Inferior parietal cortex (tissue), 1 donor: ENCODE data around the gene ALDH16A1.

Experiments used
- DNase-seq: peaks from one replicate; pipeline ENCODE4 v3.0.0-alpha.2; 2016; ENCODE audit errors: extremely low spot score

ALDH16A1 gene

DNA sequence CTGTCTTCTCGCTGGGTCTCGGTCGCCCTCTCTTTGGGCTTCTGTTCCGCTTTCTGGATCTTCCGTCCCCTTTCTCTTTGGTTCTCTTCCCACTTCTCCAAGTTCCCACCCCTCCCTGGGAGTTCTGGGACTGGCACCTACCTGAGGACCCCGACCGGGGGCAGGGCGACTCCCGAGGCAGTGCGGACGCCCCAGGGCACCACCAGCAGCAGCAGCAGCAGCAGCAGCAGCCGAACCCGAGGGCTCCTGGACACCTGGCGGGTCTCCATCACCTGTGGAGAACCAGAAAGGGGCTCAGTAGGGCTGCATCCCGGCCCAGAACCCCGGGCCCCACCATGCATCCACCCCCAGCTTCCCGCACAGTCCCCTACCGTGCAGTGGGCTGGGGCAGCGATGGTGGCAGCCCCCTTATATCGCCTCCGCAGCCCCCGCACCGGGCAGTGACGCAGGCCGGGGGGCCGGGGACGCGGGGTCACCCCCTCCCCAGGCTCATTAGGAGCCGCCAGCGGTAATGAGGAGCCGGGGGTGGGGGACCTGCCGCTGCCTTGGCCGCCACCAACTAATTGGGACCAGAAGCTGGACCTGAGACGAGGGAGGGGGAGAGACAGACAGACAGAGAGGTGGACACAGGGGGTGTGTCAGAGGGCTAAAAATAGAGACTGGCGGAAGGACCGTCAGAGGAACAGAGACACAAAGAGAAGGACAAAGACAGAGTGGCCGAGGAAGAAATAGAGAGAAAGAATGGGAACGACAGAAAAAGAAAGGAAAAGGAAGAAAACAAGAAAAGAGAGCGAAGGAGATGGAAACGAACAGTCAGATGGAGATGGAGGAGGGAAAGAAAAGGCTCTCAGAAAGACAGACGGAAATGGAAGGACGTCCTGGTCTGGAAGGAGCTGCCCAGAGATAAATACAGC, 29.7 kb upstream of the ALDH16A1 start, which contains the start of gene PTH2:
Gene PTH2 (minus strand): TSS at position 371 of the 914 bp plus-strand sequence. CDS start 102 bp downstream, at position 269.
- no peak for DNase-seq

- DNase-seq = no peak
These were observed 29.1 kb upstream of the ALDH16A1 start for GRCh38 chr19:49423985-49424303.

DNA sequence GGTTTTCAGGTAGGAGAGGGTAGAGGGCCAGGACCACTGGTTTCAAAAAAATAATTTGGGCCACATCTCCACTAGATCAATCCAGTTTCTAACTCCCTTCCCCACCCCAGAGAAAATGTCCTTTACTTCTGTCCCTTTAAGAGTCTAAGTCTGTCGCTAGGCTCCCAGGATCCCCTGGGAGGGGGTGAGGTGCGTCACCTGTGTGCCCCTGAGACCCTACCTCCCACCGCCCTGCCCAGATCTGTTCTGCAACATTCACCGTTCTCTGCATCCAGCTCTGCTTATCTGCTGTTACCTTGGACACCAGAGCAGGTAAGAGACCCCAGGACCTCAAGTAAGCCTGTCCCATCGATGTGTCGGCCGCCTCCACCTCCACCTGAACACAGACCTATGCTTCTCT, 27.8 kb upstream of the ALDH16A1 start, which contains the start of gene GFY:
Gene GFY (plus strand): TSS at position 211 of the 400 bp plus-strand sequence. CDS start 1,043 bp downstream, outside the sequence.
- DNase-seq = no peak

DNA sequence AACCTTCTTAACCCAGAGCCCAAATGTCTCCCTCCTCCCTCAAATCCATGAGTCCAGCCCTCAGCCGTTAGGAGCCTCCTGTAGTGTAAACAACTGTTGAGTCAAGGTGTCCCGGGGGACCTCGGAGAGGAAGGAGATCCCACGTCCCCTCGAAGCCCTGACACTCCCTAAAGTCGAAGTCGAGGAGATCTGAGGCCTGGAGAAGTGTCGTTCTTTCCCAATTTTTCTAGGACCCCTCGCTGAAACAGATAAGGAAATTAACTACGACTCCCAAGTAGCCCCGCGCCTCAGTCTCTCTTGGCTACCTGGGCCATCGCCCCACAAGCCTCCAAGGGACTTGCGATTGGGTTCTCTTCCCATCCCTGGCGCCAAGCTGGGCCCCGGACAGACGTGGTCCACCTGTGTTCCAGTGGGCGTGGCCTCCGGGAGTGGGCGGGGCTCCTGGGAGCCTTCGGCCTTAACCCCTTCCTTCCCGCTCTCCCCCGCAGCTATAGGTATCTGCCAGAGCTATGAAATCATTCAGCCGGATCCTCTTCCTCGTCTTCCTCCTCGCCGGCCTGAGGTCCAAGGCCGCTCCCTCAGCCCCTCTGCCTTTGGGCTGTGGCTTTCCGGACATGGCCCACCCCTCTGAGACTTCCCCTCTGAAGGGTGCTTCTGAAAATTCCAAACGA, 27.0 kb upstream of the ALDH16A1 start:
- no peak for DNase-seq

- DNase-seq = no peak
These were observed 25.7 kb upstream of the ALDH16A1 start for GRCh38 chr19:49427339-49427738.

GRCh38 chr19:49427855-49428546, 25.0 kb upstream of the ALDH16A1 start:
- DNase-seq = no peak

DNA sequence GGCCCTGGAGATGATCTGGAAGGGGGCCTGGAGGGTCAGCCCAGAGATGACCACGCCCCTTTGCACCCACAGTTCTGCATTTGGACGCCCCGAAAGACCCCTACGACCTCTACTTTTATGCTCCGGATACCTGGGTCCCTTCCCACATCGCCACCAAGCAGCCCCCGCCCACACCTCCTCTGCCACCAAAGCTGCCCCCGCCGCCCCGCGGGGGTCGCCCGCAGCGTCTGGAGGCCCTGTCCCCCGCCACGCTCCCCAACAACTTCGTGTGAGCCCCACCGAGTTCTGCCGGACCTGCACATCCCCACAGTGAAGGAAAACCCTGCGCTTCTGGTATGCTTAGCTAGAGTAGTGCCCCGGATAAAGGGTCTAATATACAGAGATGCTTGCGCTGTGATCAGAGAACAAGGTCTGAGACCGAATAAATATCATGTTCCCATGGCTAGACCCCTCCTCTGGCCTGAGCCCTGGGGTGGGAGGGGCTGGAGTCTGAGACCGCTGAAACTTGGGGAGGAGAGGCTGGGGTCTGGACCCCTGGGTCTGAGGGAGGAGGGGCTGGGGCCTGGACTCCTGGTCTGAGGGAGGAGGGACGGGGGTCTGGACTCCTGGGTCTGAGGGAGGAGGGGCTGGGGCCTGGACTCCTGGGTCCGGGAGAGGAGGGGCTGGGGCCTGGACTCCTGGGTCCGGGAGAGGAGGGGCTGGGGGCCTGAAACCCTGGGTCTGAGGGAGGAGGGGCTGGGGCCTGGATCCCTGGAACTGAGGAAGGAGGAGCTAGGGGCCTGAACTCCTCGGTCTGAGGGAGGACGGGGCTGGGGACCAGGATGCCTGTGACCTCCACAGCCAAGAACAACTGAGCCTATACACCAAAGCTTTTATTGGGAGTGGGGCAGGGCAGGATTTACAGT, 24.2 kb upstream of the ALDH16A1 start:
- DNase-seq = no peak

- DNase-seq = no peak
These were observed 22.8 kb upstream of the ALDH16A1 start for GRCh38 chr19:49430172-49430677.

DNA sequence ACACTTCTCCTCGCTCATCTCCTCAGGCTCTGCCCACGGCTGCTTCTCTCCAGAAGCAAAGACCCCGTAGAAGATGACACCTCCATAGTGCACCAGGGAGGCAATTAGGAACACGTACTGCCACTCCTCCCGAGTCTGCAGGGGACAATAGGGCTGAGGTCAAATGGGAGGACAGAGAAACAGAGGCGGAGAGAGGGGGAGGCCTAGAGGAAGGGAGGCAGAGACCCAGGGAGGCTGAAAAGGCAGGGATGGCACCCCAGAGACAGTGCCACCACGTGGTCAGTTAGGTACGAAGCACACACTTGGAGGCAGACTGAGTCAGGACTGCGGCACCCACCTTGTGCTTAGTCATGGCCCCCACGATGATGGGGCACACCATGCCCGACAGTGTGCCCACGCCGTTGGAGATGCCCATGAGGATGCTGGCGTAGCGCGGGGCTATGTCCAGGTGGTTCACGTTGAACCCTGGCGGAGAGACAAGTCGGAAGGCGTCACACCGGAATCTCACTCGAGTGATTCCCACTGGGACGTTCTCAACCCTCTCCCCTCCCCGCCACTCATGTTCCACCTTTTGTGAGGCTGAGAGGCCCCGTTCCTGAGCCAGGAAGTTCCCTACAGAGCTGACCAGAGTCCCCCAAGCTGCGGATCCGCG, 22.2 kb upstream of the ALDH16A1 start:
- no peak for DNase-seq

DNA sequence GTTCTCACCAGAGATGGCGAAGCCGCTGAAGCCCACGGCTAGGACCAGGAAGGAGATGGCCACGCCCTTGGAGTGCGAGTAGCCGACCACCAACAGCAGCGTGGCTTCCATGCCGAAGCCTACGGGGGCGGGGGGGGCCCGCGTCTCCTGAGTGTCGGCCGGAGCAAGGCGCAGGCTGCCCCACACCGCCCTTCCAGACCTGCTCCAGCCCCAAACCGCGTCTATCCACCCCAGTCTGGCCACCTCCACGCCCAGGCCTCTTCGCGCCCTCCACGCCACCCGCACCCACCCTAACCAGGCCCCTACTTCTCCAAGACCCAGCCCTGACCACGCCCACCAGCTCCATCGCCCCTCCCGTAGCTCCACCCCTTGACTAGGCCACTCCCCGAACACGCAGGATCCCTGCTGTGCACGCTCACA, 21.7 kb upstream of the ALDH16A1 start:
- DNase-seq = no peak

- DNase-seq = no peak
These were observed 20.6 kb upstream of the ALDH16A1 start for GRCh38 chr19:49432141-49433073.

- no peak for DNase-seq
These were observed 19.7 kb upstream of the ALDH16A1 start for GRCh38 chr19:49433240-49433901.

- no peak for DNase-seq
These were observed 18.0 kb upstream of the ALDH16A1 start for GRCh38 chr19:49434907-49435583.

DNA sequence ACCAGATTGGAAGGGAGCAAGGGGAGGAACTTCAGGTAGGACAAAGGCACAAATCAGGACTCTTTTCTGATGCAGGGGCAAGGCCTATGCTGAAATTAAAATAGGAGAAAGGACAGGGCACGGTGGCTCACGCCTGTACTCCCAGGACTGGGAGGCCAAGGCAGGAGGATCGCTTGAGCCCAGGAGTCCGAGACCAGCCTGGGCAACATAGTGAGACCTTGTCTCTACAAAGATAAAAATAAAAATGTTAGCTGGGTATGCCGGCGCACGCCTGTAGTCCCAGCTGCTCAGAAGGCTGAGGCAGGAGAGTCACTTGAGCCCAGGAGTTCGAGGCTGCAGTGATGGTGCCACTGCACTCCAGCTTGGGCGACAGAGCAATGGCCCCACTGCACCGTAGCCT, 17.4 kb upstream of the ALDH16A1 start:
- DNase-seq = no peak

GRCh38 chr19:49436381-49437017, 16.5 kb upstream of the ALDH16A1 start:
- DNase-seq = no peak

GRCh38 chr19:49437231-49437630, 15.8 kb upstream of the ALDH16A1 start:
- DNase-seq = no peak

DNA sequence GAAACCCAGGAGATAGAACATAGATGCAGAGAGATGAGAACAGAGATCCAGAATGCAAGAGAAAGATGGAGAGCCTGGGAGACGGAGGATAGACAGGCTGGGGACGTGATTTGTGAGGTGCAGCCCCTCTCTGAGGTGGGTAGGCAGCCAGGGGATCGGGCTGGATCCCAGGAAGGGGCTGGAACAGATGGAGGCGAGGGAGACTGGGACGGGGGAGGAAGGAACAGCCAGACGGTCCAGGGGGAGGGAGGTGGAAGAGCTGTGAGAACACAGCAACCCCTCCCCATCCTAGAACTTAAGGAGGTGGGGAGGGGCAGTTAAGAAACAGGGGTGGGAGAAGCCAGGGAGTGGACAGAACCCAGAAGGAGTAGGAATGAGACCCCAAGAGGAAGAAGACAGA, 14.8 kb upstream of the ALDH16A1 start:
- DNase-seq = no peak

DNA sequence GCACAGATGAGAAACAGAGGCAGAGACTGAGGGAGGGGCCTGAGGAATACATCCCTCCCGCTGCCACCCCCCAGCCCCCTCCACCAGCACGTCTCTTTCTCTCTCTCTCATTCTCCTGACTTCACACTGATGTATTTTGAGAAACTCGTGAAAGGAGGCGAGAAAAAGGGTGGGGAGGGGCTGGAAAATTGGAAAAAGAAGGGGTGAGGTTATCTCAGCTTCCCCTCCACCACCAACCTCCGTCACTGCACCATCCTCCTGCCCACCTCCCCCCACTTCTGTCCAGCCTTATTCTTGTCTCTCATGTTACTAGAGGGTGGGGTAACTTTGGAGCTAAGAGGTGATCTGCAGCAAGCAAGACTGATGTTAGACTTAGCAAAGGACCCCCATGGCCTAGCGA, 13.2 kb upstream of the ALDH16A1 start:
- DNase-seq = no peak
